ENCODE data around the gene PLXNA4.

GRCh38 chr7:132393789-132394261 lies 182.4 kb downstream of the PLXNA4 start:
- TF ChIP-seq POLR2A (IDR thresholded peaks at IDR 0.05; ENCODE audit: low read length) (no peak), GATA1 (IDR thresholded peaks at IDR 0.05; ENCODE audit: low read depth, low read length) (no peak)

Data from erythroblast (primary cell).